HG03196 (cell line): ENCODE measurements around the gene KRT84.

ENCODE experiments used
- ATAC-seq: cut with Tn5 transposase; IDR thresholded peaks from one replicate; pipeline ENCODE4 v1.9.1; 2021; ENCODE audit not compliant: unreplicated experiment

KRT84 gene

GRCh38 chr12:52385226-52385702 is at the start of gene KRT84:
Gene KRT84, minus strand, starts transcription at chr12:52385652. Its CDS starts 67 bp downstream, at chr12:52385585.
- no peak for ATAC-seq

- no peak for ATAC-seq
These were observed 49.5 kb upstream of the KRT84 start for GRCh38 chr12:52434760-52435530.

GRCh38 chr12:52434081-52434733 is 48.8 kb upstream of the KRT84 start, which contains the start of gene KRT75:
Gene KRT75, minus strand, starts transcription at chr12:52434371. Its CDS starts 67 bp downstream, at chr12:52434304.
- no peak for ATAC-seq

- no peak for ATAC-seq
These were observed 48.1 kb upstream of the KRT84 start for GRCh38 chr12:52433501-52434080.

- ATAC-seq, result no peak
These were observed 47.2 kb upstream of the KRT84 start for GRCh38 chr12:52432559-52433207.

GRCh38 chr12:52428121-52428520 is 42.7 kb upstream of the KRT84 start:
- ATAC-seq, result no peak

GRCh38 chr12:52427083-52427482 is 41.6 kb upstream of the KRT84 start:
- no peak for ATAC-seq

- no peak for ATAC-seq
These were observed 40.6 kb upstream of the KRT84 start for GRCh38 chr12:52426034-52426433.

GRCh38 chr12:52425466-52425865 is 40.0 kb upstream of the KRT84 start:
- no peak for ATAC-seq

- no peak for ATAC-seq
These were observed 38.4 kb upstream of the KRT84 start for GRCh38 chr12:52423661-52424500.

- no peak for ATAC-seq
These were observed 37.6 kb upstream of the KRT84 start for GRCh38 chr12:52423035-52423434.

- no peak for ATAC-seq
These were observed 34.2 kb upstream of the KRT84 start for GRCh38 chr12:52419656-52420055.

- no peak for ATAC-seq
These were observed 33.2 kb upstream of the KRT84 start for GRCh38 chr12:52418576-52419110.

GRCh38 chr12:52417740-52418139 is 32.3 kb upstream of the KRT84 start:
- ATAC-seq, result no peak

- no peak for ATAC-seq
These were observed 31.3 kb upstream of the KRT84 start for GRCh38 chr12:52416795-52417194.

GRCh38 chr12:52415870-52416750 is 30.7 kb upstream of the KRT84 start:
- no peak for ATAC-seq

- ATAC-seq, result no peak
These were observed 29.5 kb upstream of the KRT84 start for GRCh38 chr12:52414936-52415335.

- no peak for ATAC-seq
These were observed 28.4 kb upstream of the KRT84 start for GRCh38 chr12:52413782-52414345.

- ATAC-seq, result no peak
These were observed 27.8 kb upstream of the KRT84 start for GRCh38 chr12:52413202-52413601.
